Measurements from ENCODE around the gene ANKUB1. TPM values are rescaled to one million over a fixed set of nuclear protein-coding genes. Genes with fewer than 3 reads are reported as not detected.
A peak's percentile ranks its signal among the peaks of the same experiment; 100 is the strongest.

Gene ANKUB1
- total RNA-seq, 3 donors from 2014 or later = not detected

DNA sequence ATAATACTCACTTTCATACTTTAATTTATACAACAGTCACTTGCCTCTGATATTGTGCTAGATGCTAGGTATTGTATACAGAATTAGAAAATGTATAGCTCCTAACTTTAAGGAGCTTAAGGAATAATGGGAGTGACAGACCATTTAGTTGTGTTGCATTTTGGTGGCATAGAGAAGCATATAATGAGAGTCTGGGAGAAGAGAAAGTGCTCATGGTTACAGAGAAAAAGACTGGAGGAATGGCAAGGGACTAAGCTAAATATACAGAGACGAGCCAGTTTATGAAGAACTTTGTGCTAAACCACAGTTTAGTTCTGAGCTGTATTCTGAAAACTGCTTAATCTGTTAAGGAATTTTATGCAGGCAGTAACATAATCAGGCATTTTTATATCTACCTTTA is 27.1 kb upstream of the ANKUB1 start:
- peaks cover 0 to 19% of the 10 kb centered on the region in 2 donors for H3K4me1 ChIP-seq
- H3K27ac ChIP-seq = no peak overlapping the region
- H3K36me3 ChIP-seq = no peaks in the 10 kb centered on the region
- intact Hi-C loops (cut with DNase I; ENCODE audit: low total_unique reads) = no loop called here
- no peak overlapping the region for H3K4me3 ChIP-seq
- no peak for TF ChIP-seq POLR2AphosphoS5 (IDR thresholded peaks at IDR 0.05)
- TF ChIP-seq POLR2A (IDR thresholded peaks at IDR 0.05) = no peak
- TF ChIP-seq, protein P1, sequence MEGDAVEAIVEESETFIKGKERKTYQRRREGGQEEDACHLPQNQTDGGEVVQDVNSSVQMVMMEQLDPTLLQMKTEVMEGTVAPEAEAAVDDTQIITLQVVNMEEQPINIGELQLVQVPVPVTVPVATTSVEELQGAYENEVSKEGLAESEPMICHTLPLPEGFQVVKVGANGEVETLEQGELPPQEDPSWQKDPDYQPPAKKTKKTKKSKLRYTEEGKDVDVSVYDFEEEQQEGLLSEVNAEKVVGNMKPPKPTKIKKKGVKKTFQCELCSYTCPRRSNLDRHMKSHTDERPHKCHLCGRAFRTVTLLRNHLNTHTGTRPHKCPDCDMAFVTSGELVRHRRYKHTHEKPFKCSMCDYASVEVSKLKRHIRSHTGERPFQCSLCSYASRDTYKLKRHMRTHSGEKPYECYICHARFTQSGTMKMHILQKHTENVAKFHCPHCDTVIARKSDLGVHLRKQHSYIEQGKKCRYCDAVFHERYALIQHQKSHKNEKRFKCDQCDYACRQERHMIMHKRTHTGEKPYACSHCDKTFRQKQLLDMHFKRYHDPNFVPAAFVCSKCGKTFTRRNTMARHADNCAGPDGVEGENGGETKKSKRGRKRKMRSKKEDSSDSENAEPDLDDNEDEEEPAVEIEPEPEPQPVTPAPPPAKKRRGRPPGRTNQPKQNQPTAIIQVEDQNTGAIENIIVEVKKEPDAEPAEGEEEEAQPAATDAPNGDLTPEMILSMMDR (IDR thresholded peaks at IDR 0.05) = no peak
- H3K27me3 ChIP-seq = no peaks in the 10 kb centered on the region
- no peak for DNase-seq (ENCODE audit: low spot score in 2 of 2)
- no peaks in the 10 kb centered on the region for H3K9me3 ChIP-seq

- Histone ChIP-seq H3K27ac (peak overlapping the region; percentile 49 to 98), H3K4me1 (peaks cover 0 to 23% of the 10 kb centered on the region in 2 donors), H3K27me3 (no peaks in the 10 kb centered on the region), H3K36me3 (no peaks in the 10 kb centered on the region), H3K4me3 (no peak overlapping the region), H3K9me3 (no peaks in the 10 kb centered on the region)
- no peak for TF ChIP-seq POLR2A (IDR thresholded peaks at IDR 0.05)
- TF ChIP-seq, protein P1 (IDR thresholded peaks at IDR 0.05) = no peak
- TF ChIP-seq POLR2AphosphoS5 (IDR thresholded peaks at IDR 0.05) = no peak
- intact Hi-C loops (cut with DNase I; ENCODE audit: low total_unique reads) = no loop called here
- DNase-seq (ENCODE audit: low spot score in 2 of 2) = no peak
Measured at GRCh38 chr3:149816986-149817385, 24.6 kb upstream of the ANKUB1 start.

DNA sequence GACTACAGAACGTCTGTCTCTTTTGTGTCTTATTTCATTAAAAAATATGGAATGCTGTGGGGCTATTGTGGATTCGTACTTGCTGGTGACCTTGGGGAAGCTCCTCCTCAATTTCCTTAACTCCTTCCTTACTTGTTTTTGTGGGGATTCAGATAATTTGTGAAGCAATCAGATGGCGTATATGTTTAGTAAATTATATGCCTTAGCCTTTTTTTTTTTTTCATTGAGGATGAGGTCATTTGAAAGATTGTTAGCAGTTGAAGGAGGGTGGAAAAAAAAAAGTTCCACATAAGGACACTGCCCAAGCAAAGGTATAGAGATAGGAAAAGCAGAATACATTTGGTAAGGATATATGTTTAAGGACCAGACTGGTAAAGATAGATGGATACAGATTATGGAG is 24.0 kb upstream of the ANKUB1 start:
- intact Hi-C loops (cut with DNase I; ENCODE audit: low total_unique reads) = no loop called here
- peaks cover 0 to 23% of the 10 kb centered on the region in 2 donors for H3K4me1 ChIP-seq
- no peaks in the 10 kb centered on the region for H3K9me3 ChIP-seq
- no peak for DNase-seq (ENCODE audit: low spot score in 2 of 2)
- no peaks in the 10 kb centered on the region for H3K36me3 ChIP-seq
- no peaks in the 10 kb centered on the region for H3K27me3 ChIP-seq
- TF ChIP-seq POLR2A (IDR thresholded peaks at IDR 0.05) (no peak), POLR2AphosphoS5 (IDR thresholded peaks at IDR 0.05) (no peak)
- TF ChIP-seq, protein P1 (IDR thresholded peaks at IDR 0.05) = no peak
- H3K27ac ChIP-seq = peak overlapping the region; percentile 49 to 98
- peak overlapping the region in 1 of 3 donors; percentile 4 for H3K4me3 ChIP-seq

GRCh38 chr3:149815728-149816127 is 23.4 kb upstream of the ANKUB1 start:
- TF ChIP-seq POLR2A (IDR thresholded peaks at IDR 0.05) (no peak), POLR2AphosphoS5 (IDR thresholded peaks at IDR 0.05) (no peak)
- TF ChIP-seq, protein P1 (IDR thresholded peaks at IDR 0.05) = no peak
- intact Hi-C loops (cut with DNase I; ENCODE audit: low total_unique reads) = no loop called here
- H3K27ac ChIP-seq = peak overlapping the region in 1 of 2 donors; percentile 98
- H3K36me3 ChIP-seq = no peaks in the 10 kb centered on the region
- peaks cover 0 to 23% of the 10 kb centered on the region in 2 donors for H3K4me1 ChIP-seq
- no peaks in the 10 kb centered on the region for H3K27me3 ChIP-seq
- H3K4me3 ChIP-seq = no peak overlapping the region
- no peaks in the 10 kb centered on the region for H3K9me3 ChIP-seq
- no peak for DNase-seq (ENCODE audit: low spot score in 2 of 2)

DNA sequence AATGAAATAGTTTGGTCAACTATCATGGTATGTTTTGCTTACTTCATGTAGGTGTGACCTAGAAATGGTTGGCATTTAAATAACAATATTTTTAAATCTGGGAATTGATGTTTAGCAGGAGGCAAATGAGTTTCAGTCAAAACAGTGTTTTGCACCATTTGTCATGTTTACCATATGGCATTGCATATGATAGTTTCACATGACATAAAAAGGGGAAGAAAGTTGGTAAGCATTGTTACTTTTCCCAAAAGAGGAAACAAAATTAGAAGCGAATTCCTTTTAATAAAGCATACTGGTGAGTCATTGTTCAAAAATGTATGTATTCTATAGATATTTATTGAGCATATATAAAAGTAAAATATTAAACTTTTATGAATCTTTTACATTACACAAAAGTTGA is 23.0 kb upstream of the ANKUB1 start:
- TF ChIP-seq POLR2AphosphoS5 (IDR thresholded peaks at IDR 0.05) (no peak), POLR2A (IDR thresholded peaks at IDR 0.05) (no peak)
- TF ChIP-seq, protein P1 (IDR thresholded peaks at IDR 0.05) = no peak
- Histone ChIP-seq H3K27me3 (no peaks in the 10 kb centered on the region), H3K27ac (peak overlapping the region; percentile 57 to 98), H3K4me1 (peaks cover 0 to 23% of the 10 kb centered on the region in 2 donors), H3K4me3 (peak overlapping the region in 2 of 3 donors; percentile 68 to 90), H3K9me3 (no peaks in the 10 kb centered on the region), H3K36me3 (no peaks in the 10 kb centered on the region)
- intact Hi-C loops (cut with DNase I; ENCODE audit: low total_unique reads) = no loop called here
- DNase-seq (ENCODE audit: low spot score in 2 of 2) = no peak

Measured in breast epithelium (tissue), 4 donors.